ACC112 (cell line): ENCODE measurements around the gene CDK5R1.
"Not testable (repeated sequence)": the region's sequence is repeated elsewhere in the genome, so short reads cannot be mapped to it uniquely, and the experiment has no call there.

Experiments
- H2AFZ ChIP-seq: fragments of 200-600 bp; sonication (generic); one replicate; pipeline ENCODE4 v1.6.0; 2017; ENCODE audit warnings: antibody characterized with exemption, low read length; ENCODE audit not compliant: unreplicated experiment
- H3K27ac ChIP-seq: fragments of 200-600 bp; sonication (generic); 2 replicates; pipeline ENCODE4 v1.5.1; 2014; ENCODE audit warnings: low read depth, mild to moderate bottlenecking, antibody characterized with exemption, low read length, moderate library complexity
- H3K27me3 ChIP-seq: fragments of 200-600 bp; sonication (generic); 2 replicates; pipeline ENCODE4 v1.6.1; 2014; ENCODE audit warnings: mild to moderate bottlenecking, antibody characterized with exemption, low read length, moderate library complexity, mixed read lengths; ENCODE audit not compliant: insufficient read depth
- H3K36me3 ChIP-seq: fragments of 200-600 bp; sonication (generic); 2 replicates; pipeline ENCODE4 v1.6.1; 2016; ENCODE audit warnings: mild to moderate bottlenecking, antibody characterized with exemption, low read length, moderate library complexity, mixed read lengths; ENCODE audit not compliant: insufficient read depth
- H3K4me1 ChIP-seq: fragments of 200-600 bp; sonication (generic); one replicate; pipeline ENCODE4 v1.6.1; 2016; ENCODE audit warnings: low read length, mixed read lengths; ENCODE audit not compliant: insufficient read depth, unreplicated experiment, control insufficient read depth
- H3K4me3 ChIP-seq: fragments of 200-600 bp; sonication (generic); 2 replicates; pipeline ENCODE4 v1.5.1; 2014; ENCODE audit warnings: mild to moderate bottlenecking, low read depth, low read length
- H3K79me2 ChIP-seq: fragments of 200-600 bp; sonication (generic); one replicate; pipeline ENCODE4 v1.6.0; 2016; ENCODE audit warnings: low read length; ENCODE audit not compliant: control insufficient read depth, unreplicated experiment, insufficient read depth

CDK5R1 gene

DNA sequence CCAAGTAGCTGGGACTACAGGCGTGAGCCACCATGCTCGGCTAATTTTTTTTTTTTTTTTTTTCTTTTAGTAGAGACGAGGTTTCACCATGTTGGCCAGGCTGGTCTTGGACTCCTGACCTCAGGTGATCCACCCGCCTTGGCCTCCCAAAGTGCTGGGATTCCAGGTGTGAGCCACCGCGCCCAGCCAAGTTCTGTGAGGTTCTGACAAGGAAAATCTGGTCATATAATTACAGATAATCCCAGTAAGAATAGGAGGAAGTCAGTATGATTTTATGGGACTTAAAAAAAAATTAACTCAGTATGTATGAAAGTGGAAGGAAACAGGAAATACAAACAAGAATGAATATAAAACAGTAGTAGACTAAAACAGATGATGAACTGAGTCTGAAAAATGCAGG, 36.4 kb upstream of the CDK5R1 start:
- not testable (repeated sequence) for H2AFZ ChIP-seq, H3K27ac ChIP-seq, H3K27me3 ChIP-seq, H3K4me3 ChIP-seq
- Histone ChIP-seq H3K4me1 (peaks cover 17% of the 10 kb centered on the region), H3K79me2 (peaks cover 95% of the 10 kb centered on the region), H3K36me3 (peaks cover 68% of the 10 kb centered on the region)

- Histone ChIP-seq H3K27me3 (no peaks in the 10 kb centered on the region), H2AFZ (no peak overlapping the region), H3K4me3 (no peak overlapping the region), H3K36me3 (peaks cover 63% of the 10 kb centered on the region), H3K79me2 (peaks cover 89% of the 10 kb centered on the region), H3K4me1 (peaks cover 7% of the 10 kb centered on the region), H3K27ac (no peak overlapping the region)
Measured at GRCh38 chr17:32451879-32452278, 34.9 kb upstream of the CDK5R1 start.

GRCh38 chr17:32452281-32452680, 34.5 kb upstream of the CDK5R1 start:
- H2AFZ ChIP-seq: no peak overlapping the region
- H3K79me2 ChIP-seq: peaks cover 88% of the 10 kb centered on the region
- no peak overlapping the region for H3K27ac ChIP-seq
- peaks cover 3% of the 10 kb centered on the region for H3K4me1 ChIP-seq
- H3K4me3 ChIP-seq: no peak overlapping the region
- H3K36me3 ChIP-seq: peaks cover 59% of the 10 kb centered on the region
- no peaks in the 10 kb centered on the region for H3K27me3 ChIP-seq

GRCh38 chr17:32453370-32453769, 33.4 kb upstream of the CDK5R1 start:
- Histone ChIP-seq H3K79me2 (peaks cover 89% of the 10 kb centered on the region), H2AFZ (no peak overlapping the region), H3K36me3 (peaks cover 59% of the 10 kb centered on the region), H3K27ac (no peak overlapping the region), H3K4me3 (no peak overlapping the region), H3K4me1 (no peaks in the 10 kb centered on the region), H3K27me3 (no peaks in the 10 kb centered on the region)

GRCh38 chr17:32458371-32458770, 28.4 kb upstream of the CDK5R1 start:
- no peaks in the 10 kb centered on the region for H3K27me3 ChIP-seq
- H3K4me1 ChIP-seq: no peaks in the 10 kb centered on the region
- peaks cover 62% of the 10 kb centered on the region for H3K79me2 ChIP-seq
- H2AFZ ChIP-seq: no peak overlapping the region
- peaks cover 35% of the 10 kb centered on the region for H3K36me3 ChIP-seq
- H3K27ac ChIP-seq: no peak overlapping the region
- H3K4me3 ChIP-seq: no peak overlapping the region

DNA sequence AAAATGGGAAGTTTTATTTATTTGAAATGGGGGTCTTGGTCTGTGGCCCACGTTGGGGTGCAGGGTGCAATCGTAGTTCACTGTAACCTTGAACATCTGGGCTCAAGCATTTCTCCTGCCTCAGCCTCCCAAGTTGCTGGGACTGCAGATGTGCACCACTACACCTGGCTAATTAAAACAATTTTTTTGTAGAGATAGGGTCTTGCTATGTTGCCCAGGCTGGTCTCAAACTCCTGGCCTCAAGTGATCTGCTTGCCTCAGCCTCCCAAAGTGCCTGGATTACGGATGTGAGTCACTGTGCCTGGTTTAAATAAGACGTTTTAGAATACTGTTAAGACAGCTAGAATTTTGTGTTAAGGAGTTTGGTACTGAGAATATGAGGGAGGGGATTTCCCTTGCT, 26.7 kb upstream of the CDK5R1 start:
- H3K36me3 ChIP-seq: peaks cover 31% of the 10 kb centered on the region

DNA sequence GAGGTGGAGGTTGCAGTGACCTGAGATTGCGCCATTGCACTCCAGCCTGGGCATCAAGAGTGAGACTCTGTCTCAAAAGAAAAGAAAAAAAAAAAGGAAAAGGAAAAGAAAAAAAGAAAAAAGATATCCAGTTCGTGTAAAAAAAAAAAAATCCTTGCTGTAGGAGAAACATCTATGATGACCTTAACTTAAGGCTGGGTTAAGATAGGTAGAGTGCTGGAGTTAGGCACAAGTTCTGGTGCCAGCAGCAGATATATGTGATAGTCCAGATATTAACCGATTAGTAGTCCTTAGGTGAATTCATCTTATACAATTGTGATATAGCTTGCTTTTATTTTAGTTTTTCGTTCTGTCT, 25.3 kb upstream of the CDK5R1 start:
- peaks cover 28% of the 10 kb centered on the region for H3K36me3 ChIP-seq
- no peaks in the 10 kb centered on the region for H3K4me1 ChIP-seq
- no peak overlapping the region for H2AFZ ChIP-seq
- H3K27me3 ChIP-seq: no peaks in the 10 kb centered on the region
- no peak overlapping the region for H3K4me3 ChIP-seq
- H3K27ac ChIP-seq: no peak overlapping the region
- H3K79me2 ChIP-seq: peaks cover 52% of the 10 kb centered on the region

More for the DNA sequence above, 26.7 kb upstream of the CDK5R1 start:
- H3K27me3 ChIP-seq: no peaks in the 10 kb centered on the region
- no peak overlapping the region for H3K4me3 ChIP-seq
- no peaks in the 10 kb centered on the region for H3K4me1 ChIP-seq
- no peak overlapping the region for H2AFZ ChIP-seq
- peaks cover 59% of the 10 kb centered on the region for H3K79me2 ChIP-seq
- H3K27ac ChIP-seq: no peak overlapping the region

GRCh38 chr17:32461853-32462617, 24.8 kb upstream of the CDK5R1 start:
- Histone ChIP-seq H3K4me1 (no peaks in the 10 kb centered on the region), H2AFZ (no peak overlapping the region), H3K27ac (no peak overlapping the region), H3K4me3 (no peak overlapping the region), H3K27me3 (no peaks in the 10 kb centered on the region), H3K79me2 (peaks cover 53% of the 10 kb centered on the region), H3K36me3 (peaks cover 30% of the 10 kb centered on the region)

GRCh38 chr17:32463304-32463703, 23.5 kb upstream of the CDK5R1 start:
- H3K4me3 ChIP-seq: no peak overlapping the region
- peaks cover 36% of the 10 kb centered on the region for H3K36me3 ChIP-seq
- H2AFZ ChIP-seq: no peak overlapping the region
- no peak overlapping the region for H3K27ac ChIP-seq
- H3K79me2 ChIP-seq: peaks cover 42% of the 10 kb centered on the region
- no peaks in the 10 kb centered on the region for H3K4me1 ChIP-seq
- no peaks in the 10 kb centered on the region for H3K27me3 ChIP-seq

GRCh38 chr17:32464374-32464773, 22.4 kb upstream of the CDK5R1 start:
- Histone ChIP-seq H2AFZ (no peak overlapping the region), H3K4me3 (no peak overlapping the region), H3K4me1 (no peaks in the 10 kb centered on the region), H3K79me2 (peaks cover 42% of the 10 kb centered on the region), H3K36me3 (peaks cover 42% of the 10 kb centered on the region), H3K27ac (no peak overlapping the region), H3K27me3 (no peaks in the 10 kb centered on the region)

DNA sequence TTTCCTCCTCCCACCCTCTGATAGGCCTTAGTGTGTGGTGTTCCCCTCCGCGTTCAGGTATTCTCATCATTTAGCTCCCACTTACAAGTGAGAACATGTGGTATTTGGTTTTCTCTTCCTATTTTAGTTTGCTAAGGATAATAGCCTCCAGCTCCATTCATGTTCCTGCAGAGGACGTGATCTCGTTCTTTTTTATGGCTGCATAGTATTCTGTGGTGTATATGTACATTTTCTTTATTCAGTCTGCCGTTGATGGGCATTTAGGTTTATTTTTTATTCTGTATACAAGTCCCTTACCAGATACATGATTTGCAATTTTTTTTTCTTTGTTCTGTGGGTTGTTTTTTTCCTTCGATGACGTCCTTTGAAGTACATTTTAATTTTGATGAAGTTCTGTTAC, 18.8 kb upstream of the CDK5R1 start:
- H3K27ac ChIP-seq: no peak overlapping the region
- H3K27me3 ChIP-seq: no peaks in the 10 kb centered on the region
- H3K4me3 ChIP-seq: no peak overlapping the region
- H2AFZ ChIP-seq: no peak overlapping the region
- H3K36me3 ChIP-seq: peaks cover 45% of the 10 kb centered on the region
- no peaks in the 10 kb centered on the region for H3K4me1 ChIP-seq
- H3K79me2 ChIP-seq: peaks cover 35% of the 10 kb centered on the region
